ENCODE measurements around the gene KREMEN1.

Gene KREMEN1

GRCh38 chr22:29128891-29129807 lies 56.3 kb downstream of the KREMEN1 start:
- no peak for DNase-seq (ENCODE audit: low read depth, low spot score)

DNA sequence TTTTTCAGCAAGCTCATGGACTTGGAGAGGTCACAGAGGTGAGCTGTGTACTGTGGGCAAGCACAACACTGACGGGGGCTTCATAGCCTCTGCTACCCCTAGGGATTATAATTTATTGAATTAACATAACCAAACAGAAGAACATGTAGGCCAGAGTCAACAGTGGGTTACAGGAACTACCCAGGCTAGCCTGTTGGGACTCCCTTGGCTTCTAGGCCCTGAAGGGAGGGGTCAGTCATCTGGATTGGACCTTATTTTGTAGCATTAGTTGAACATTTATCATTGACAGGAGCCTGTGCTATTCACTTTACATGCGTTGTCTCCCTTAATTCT lies 56.9 kb downstream of the KREMEN1 start:
- DNase-seq (ENCODE audit: low read depth, low spot score): no peak

DNA sequence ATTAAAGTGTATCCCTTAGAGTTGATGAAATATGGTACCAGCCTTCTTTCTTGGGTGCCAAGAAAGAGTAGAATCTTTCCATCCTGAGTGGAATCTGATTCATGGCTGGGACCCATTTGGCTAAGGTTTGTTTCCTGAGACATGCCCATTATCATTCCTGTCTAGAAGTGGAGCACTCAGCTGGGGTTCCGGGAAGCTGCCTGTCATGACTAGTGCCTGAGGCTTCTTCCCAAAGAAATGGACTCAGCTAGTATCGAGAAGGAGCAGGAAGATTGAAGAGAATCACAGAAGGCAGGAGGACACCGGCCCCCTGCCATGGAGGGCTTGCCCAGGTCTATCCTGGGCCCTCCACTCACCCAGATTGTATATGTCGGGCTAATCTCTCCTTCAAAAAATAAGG lies 57.6 kb downstream of the KREMEN1 start:
- DNase-seq (ENCODE audit: low read depth, low spot score): no peak

GRCh38 chr22:29133603-29134133 lies 60.8 kb downstream of the KREMEN1 start:
- no peak for DNase-seq (ENCODE audit: low read depth, low spot score)

DNA sequence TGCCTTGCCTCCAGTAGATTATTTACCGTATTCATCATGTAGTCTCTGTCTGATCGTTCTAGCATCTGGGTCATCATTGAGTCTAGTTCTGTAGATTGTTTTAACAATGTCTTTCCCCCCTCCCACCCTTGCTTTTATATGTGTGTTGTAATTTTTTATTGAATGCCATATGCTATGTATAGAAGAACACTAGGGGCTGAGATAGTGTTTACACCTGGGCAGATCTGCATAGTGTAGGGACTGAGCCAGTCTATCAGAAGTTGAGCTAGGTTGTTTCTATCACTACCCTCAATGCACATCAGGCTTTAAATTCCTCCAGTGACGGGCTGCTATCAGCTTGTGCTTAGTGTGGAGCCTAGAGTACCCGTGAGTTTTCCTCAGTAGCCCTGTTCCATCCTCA lies 61.6 kb downstream of the KREMEN1 start:
- DNase-seq (ENCODE audit: low read depth, low spot score): no peak

DNA sequence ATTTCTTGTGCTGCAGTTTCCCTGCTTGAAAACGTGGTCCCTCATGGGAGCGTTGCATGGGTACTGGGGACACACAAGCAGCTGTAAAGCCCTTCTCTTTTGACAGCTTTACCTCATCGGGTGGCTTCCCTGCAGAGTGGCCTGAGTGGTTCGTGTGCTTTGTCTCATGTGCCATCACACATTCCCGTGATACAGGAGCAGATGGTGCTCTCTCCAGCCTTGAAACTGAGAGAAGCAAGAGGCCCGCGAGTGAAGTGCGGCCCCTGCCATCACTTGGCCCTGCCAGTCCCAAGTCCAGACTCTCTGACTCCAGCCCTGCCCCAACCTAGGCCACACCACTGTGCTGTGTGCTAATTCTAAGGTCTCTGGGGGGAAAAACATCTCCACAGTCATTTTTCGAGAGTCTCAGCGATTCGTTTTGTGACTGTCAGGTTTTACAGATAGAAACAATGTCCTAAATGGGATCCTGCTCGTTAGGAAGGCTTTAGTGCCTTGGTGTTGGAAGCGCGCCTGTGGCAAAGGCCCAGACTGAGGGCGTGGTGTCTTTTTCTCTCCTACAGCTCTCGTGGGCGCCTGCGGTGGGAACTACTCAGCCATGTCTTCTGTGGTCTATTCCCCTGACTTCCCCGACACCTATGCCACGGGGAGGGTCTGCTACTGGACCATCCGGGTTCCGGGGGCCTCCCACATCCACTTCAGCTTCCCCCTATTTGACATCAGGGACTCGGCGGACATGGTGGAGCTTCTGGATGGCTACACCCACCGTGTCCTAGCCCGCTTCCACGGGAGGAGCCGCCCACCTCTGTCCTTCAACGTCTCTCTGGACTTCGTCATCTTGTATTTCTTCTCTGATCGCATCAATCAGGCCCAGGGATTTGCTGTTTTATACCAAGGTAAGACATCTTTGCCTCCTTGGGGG lies 64.2 kb downstream of the KREMEN1 start:
- no peak for DNase-seq (ENCODE audit: low read depth, low spot score)

GRCh38 chr22:29138556-29139305 lies 65.9 kb downstream of the KREMEN1 start:
- no peak for DNase-seq (ENCODE audit: low read depth, low spot score)

DNA sequence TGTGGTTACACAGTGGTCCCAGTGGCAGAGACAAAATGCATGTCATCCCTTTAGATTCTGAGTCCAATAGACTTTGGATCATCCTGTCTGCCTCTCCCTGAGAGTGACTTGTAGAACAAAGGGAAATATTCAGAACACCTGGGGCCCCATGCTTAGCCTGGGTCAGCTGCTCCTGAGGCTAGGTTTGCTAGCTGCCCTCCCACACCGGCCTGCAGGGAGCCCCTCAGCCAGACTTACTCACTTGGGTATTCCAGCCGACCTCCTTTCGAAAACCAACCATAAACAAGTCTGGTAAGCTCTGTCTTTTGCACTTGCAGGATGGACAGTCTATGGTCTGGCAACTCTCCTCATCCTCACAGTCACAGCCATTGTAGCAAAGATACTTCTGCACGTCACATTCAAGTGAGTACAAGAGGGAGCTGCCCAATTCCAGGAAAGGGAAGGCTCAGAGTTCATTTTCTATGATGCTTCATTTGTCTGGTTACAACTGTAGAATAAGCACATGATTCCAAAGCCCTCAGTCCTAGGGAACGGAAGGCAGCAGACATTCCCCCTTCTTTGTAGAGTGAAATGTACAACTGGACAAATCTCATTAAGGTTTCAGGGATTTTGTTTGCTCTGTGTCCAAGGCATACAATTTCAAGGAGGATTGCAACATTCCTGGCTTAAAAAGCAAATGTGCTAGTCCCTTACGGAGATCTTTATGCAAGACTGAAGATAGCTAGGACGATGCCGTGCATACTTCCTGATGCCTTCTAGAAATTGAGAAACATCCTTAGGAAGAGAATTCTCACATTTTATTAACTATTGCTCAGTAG lies 67.3 kb downstream of the KREMEN1 start:
- DNase-seq (ENCODE audit: low read depth, low spot score): no peak

DNA sequence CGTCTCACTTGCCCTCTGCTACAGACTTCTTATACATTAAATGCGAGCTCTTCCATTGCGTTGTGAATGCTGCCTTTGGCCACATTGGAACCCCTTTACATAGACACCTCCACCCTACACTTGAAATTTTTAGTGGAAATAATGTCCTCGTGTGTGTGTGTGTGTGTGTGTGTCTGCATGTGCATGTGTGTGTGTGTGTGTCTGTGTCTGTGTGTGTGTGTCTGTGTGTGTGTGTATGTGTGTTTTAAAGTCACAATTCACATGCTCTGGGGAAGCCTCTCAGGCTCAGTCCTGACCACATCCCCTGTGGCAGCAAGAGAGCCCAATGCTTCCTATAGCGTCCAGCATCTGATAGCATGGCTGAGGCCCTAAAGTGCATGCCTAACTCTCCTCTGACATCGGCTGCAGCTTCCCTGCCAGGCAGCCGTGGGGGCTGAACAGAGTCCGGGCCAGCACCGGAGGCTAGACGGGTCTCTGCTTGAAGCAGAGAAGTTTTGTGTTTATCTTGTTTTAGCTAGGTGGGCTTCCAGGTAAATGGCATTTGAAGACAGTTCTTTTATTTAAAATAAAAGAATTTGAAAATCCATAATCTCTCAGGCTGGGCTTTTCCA lies 68.3 kb downstream of the KREMEN1 start:
- DNase-seq (ENCODE audit: low read depth, low spot score): no peak

DNA sequence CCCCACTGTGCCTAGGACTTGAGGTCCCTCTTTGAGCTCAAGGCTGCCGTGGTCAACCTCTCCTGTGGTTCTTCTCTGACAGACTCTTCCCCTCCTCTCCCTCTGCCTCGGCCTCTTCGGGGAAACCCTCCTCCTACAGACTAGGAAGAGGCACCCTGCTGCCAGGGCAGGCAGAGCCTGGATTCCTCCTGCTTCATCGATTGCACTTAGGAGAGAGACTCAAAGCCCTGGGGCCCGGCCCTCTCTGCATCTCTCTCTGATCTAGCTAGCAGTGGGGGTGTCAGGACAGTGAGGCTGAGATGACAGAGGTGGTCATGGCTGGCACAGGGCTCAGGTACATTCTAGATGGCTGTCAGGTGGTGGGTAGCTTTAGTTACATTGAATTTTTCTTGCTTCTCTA lies 69.3 kb downstream of the KREMEN1 start:
- DNase-seq (ENCODE audit: low read depth, low spot score): no peak

- DNase-seq (ENCODE audit: low read depth, low spot score): no peak
Measured at GRCh38 chr22:29143941-29144785, 71.3 kb downstream of the KREMEN1 start.

GRCh38 chr22:29144786-29145160 lies 71.9 kb downstream of the KREMEN1 start:
- no peak for DNase-seq (ENCODE audit: low read depth, low spot score)

DNA sequence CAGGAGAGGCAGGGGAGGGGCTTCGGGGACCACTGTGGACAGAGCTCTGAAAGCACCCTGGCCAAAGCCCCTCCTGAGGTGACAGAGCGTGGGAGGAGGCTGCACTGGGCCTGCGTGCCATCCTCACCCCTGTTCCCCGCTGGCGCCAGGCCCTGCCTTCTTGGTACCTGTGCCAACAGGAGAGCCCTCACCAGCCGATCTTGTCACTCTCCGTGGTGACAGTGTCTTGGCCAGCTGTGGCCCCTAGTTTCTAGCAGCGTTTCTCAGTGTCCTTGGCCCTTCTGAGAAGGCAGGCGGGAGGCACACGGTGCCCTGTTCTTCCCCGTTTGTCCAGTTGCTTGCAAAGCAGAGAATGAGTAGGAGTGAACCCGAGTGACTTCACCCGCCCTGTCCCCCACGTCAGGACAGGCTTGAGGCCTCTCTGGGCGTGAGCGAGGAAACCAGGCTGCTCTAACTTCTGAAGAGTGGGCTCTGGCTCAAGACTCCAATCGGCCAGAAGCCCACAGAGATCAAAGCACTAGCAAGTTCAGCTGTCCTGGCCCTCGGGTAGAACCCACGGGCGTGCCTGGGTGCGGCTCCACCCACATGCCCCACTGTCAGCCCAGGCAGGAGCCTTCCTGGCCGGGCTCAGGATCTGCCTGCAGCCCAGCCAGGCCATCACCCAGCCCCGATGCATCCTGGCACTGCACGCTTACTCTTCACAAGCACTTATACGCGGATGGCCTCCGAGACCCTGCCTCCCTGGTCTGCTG lies 72.7 kb downstream of the KREMEN1 start:
- DNase-seq (ENCODE audit: low read depth, low spot score): no peak

DNA sequence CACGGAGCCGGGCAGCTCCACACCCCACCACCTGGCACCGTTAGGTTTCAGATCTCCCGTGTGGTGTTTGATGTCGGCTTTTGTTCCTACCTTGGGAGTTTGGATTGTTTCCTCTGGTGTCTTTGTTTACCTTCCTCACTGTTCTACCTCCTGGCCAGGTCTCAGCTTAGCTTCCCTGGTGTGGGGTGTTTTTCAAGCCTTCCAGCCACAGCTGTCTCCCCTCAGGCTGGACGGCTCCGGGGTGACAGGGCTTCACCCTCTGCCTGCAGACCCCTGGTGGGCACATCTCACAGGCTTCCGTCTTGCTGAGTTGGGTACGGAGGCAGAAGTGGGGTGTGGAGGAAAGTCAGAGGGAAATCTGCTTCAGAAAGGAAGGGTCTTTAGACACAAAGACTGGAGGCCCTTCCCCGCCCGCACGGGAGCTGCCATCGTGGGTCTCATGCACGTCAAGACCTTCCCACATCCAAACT lies 73.3 kb downstream of the KREMEN1 start:
- DNase-seq (ENCODE audit: low read depth, low spot score): no peak

DNA sequence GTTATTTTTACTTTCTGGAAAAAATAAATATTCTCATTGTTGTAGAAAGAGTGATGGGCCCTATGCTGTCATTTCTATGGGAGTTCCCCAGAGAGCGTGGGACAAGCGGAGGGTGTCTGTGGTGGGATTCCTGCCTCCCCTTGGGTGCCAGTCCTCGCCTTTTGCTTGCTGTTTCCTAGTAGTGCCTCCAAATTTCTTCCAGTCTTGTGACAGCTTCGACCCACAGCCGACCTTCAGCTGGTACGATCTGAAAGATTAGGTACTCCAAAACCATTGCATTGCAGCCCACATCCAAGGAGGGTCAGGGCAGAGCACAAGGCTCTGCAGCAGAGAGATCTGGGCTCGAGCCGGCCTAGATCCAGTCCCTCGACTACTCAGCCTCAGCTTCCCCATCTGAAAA lies 73.9 kb downstream of the KREMEN1 start:
- no peak for DNase-seq (ENCODE audit: low read depth, low spot score)

DNA sequence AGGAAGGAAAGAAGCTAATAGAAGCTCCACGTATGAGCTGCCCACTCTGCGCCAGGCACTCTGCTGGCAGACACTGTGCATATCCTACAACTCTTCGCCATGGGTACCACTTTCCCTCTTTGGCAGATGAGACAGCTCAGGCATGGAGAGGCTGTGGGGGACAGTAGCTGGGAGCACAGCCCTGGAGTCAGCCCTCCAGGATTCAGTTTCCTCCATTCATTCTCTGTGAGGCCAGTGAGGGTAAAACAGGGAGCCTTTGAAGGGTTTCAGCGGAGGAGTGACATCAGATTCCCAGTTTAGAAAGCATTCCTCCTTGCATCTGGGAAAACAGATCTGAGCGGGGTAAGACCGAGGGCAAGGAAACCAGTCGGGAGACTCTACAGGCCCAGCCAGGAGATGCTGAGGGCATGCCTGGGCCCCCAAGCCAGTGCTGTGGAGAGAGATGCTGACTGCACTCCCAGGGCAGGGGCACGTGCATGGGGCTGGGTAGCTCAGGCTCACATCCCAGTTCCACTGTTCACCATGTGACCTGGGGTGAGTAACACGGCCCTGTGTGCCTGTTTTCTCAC lies 74.6 kb downstream of the KREMEN1 start:
- DNase-seq (ENCODE audit: low read depth, low spot score): no peak

GRCh38 chr22:29148036-29148435 lies 75.2 kb downstream of the KREMEN1 start:
- no peak for DNase-seq (ENCODE audit: low read depth, low spot score)

DNA sequence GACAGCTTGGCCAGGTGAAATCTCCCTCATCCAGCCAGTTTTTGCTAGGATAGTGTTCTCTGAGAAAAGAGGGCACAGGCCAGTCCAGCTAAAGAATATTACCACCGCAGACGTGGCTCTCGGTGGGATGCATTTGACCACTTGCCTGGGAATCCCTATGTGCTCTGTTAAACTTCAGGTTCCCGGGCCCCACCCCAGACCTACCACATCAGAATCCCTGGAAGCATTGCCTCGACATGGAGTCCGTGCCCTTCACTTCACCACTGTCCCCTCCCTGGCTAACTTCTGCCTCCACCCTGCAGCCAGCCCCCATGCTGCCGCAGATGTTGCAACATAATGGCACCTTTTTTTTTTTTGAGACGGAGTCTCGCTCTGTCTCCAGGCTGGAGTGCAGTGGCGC lies 76.0 kb downstream of the KREMEN1 start:
- DNase-seq (ENCODE audit: low read depth, low spot score): no peak

Data from activated CD4-positive, CD25-positive, alpha-beta regulatory T cell treated with anti-CD3 and anti-CD28 coated beads, Interleukin-2, amount 50 U/mL, for 16 hours (primary cell).